GM15510 (cell line): ENCODE data around the gene PRR5L.

Experiments used
- POLR2A ChIP-seq: IDR thresholded peaks from 3 replicates; pipeline ENCODE4 v1.6.1; 2011; ENCODE audit warnings: borderline replicate concordance; ENCODE audit not compliant: insufficient read length; ENCODE audit errors: extremely low read depth

The PRR5L gene

DNA sequence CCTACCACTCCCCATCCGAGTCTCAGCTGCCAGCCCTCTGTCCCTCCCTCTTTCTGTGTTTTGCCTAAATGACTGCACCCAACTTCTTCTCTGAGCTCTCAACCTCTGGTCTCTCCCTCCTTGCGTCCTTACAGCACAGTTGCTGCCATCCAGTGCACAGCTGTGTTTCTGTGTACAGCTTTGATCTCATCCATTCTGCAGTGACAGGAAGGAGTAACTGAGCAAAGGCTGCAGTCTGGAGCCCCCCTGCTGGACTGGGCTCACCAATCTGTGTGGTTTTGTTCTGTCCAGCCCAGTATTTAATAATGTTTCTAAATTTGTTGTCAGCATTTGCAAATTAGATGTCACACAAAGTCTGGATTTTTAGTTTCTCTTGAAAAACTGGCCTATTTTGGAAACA, 43.8 kb downstream of the PRR5L start:
- TF ChIP-seq POLR2A: no peak

DNA sequence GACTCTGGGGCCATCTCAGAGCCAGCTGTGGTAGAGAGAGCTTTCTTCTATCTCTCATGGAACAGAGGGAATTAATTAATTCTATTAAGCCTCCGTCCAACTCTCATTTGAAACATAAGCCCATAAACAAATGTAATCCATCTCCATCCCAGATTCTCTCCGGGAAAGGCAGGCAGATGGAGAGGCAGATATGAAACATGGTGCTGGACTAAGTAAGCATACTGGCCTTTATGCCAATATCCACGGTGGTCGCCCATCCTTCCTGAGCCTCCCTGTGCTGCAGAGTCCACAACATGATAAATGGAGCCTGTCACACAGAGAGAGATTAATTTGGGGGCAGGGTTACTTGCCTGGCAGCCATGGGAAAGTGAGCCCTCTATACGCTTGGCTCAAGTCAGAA, 44.8 kb downstream of the PRR5L start:
- TF ChIP-seq POLR2A: no peak

DNA sequence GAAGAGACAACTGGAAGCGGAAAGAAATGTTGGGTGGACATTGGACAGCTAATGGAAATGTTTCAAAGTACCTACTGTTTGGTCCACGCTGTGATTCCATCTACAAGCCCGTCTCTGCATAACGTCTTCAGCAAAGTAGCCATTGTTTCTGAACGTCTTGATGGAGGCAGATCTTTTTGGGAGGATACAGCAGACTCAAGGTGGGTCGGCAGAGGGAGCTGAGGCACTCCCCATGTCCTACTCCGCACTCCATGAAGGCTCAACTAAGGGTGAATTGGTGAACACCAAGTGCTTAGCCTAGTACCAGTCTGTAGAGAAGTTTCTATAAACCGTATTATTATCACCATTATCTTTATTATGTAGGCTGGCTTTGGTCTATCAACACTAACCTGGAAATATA, 45.8 kb downstream of the PRR5L start:
- no peak for TF ChIP-seq POLR2A

DNA sequence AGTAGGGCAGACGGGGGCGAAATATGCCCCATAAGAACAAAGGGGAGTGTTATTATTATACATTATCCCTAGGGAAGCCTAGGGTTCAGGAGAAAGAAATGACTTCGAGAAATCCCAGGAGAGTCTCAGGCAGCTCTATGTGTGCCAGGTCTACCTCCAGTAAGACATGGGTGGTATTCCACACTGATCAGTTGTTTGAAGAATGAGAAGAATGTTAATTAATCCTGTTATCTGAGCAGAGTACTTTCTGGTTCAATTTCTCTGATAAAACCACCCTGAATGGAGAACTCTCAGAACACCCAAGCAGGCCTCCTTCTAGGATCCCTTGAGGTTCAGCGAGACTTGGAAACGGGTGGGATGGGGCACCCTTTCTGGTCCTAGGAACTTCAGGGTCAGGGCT, 46.2 kb downstream of the PRR5L start:
- TF ChIP-seq POLR2A: no peak

DNA sequence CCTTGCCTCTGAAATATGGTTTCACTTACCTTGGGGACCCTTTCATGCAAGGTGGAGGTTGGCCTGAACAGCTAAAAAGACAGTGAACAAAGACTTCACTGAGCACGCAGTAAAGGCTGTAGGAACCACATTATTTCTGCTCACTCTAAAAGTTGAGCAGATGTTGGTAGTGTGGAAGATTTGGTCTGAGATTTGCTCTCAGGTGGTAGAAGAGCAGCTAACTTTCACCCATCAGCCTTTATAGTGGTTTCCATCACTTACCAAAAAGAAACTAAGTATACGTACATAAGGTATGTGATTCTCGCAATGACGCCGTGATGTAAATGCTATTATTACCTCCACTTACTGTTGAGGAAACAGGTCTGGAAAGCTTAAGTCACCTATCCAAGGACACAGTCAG, 47.3 kb downstream of the PRR5L start:
- no peak for TF ChIP-seq POLR2A

DNA sequence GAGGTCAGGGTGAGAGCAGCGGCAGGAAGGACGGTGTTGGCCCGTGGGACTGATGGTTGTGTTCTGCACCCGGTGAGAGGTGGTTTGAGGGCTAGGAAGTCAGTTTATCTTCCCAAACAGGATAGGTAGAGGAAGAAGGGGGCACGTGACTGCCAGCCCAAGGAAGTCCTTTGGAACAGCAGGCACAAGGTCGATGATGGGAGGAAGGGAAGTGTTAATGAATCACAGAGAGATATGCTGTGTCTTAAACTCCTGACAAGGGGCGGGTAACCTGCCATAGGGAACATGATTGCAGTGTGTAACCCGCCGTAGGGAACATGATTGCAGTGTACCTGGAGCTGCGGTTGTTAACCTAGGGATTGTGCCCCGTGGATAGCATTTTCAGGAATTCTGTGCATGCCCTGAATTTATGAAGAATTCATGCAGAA, 49.0 kb downstream of the PRR5L start:
- TF ChIP-seq POLR2A: no peak

DNA sequence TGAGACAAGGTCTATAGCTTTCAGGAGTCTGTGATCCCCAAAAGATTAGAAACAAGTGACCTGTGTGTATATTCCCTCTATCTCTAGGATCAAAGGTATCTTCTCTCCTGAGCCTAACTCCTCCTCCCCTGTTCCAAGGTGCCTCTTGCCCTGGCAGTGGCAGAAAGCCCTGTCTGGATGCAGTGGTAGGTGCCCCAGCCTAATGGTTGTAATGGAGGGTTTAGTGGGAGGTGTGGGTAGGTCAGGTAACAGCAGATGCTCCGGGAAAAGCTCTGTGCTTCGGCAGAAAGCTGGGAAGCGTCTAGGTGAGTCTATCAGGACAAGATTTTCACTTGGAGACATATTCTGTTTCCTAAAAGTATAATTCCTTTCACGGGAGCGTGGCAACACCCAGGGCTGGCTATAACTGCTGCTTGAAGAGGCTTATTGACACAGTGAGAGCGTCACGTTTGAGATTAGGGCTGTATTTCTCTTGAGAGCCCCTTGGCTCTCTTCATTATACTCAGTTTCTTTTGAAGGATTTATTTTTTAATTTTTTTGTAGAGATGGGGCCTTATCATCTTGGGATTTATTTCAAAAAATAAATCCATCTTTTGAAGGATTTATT, 49.5 kb downstream of the PRR5L start:
- TF ChIP-seq POLR2A: no peak

DNA sequence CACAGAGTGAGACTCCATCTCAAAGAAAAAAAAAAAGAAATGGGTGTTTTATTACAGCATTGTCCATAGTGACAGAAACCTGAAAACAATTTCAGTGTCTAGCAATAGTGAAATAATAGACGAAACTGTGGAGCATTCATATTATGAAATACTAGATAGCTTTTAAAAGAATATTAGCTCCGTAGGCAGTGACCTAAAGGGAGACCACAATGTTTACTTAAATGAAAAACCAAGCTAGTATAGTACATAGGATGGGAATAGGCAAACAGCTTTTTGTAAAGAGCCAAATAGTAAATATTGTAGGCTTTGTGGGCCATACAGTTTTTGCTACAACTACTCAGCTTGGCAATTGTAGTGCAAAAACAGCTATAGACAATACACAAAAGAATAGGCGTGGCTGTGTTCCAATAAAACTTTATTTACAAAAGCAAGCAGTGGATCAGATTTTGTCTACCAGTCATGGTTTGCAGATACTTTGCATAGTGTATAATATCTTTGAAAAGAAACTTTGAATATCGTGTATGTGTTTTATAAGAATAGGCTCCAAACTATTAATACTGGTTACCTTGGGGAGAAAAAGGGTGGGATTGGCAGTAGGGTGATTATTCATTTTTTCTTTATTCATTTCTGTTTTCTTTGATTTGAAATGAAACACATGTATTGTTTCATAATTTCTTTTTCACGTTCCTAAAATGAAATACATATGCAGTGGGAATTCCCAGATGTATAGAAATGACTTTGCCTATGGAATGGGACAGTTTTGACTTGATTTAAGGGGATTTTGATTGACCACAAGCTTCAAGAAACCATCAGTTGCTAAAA, 50.7 kb downstream of the PRR5L start:
- no peak for TF ChIP-seq POLR2A

DNA sequence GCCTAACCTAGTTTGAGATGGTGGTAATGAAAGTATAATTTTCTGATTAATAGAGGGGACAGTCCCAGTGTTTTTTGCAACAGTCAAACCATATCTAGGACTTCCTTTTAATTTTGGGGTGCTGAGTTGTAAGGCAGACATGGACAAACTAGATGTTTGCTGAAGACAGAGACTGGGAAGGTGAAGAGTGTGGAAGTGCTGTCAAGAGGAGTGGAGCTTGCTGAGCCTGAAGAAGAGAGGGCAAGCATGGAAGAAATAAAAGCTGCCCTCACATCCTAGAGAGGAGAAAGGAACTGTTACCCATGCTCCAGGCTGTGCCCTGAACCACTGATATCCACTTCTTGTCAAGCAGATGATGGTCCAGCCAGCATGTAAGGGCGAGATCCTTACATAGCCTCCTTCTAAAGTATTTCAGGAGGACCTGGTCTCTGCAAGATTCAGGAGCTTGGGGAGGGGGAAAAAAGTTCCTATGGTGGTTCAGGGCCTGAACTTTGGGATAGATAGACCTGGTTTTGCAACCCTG, 51.4 kb downstream of the PRR5L start:
- no peak for TF ChIP-seq POLR2A

DNA sequence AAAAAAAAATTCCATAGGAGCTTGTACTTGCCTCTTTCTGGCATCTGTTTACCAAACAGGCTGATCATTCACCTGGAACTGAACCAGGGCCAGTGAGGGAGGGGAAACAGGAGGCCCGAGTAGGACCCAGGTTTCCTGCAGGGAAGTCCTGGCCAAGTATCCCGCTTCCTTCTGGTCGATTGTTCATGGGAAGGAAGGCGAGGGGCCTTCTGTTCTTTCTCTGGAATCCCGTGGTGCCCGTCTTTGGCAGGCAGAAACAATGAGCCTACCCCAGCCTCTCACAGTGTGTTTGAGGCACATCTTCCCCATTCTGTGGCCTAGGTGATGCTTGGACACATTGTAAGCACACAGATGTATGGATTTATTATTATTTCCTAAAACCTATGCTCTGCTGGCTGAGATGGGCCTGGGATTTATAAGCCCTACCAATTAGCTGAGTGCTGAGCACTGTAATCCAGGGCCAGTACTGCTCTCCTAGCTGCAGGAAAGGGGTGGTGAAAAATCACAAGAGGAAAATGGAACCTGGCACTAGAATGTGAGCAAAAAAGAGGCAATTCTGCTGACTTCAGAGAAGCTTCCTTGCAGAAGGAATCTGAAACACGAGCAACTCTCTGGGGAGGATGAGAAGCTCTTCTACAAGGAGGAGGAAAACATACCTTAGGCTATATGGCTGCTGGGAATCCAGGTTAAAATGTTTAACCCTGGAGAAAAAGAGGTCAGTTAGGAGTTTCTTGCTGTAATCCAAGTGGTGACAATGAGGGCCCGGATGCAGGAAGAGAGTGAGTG, 53.5 kb downstream of the PRR5L start:
- no peak for TF ChIP-seq POLR2A

DNA sequence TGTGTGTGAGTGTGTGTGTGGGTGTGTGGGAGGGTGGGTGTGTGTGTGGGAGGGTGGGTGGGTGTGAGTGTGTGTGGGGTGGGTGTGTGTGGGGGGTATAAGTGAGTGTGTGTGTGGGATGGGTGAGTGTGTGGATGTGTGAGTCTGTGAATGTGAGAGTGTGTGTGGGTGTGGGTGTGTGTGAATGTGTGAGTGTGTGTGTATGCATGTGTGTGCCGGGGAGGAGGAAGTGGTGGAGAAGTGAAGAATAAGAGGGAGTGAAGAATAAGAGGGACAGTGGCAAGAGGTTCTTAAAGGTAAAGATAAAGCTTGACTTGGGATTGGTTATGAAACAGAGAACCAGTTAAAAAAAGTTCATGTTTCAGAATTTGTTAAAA, 54.0 kb downstream of the PRR5L start:
- no peak for TF ChIP-seq POLR2A

DNA sequence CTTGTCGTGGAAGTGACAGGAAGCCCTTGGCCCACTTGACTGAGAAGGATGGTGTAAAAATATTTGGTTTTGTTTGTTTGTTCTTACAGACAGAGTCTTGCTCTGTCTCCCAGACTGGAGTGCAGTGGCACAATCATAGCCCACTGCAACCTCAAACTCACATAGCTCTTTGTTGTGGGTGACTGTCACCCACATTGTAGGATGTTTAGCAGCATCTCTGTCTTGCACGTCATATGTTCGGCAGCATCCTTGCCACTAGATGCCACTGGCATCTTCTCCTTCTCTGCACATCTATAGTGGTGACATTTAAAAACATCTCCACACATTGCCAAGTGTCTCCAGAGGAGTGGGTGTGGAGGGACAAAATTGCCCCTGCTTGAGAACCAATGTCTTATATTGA, 56.8 kb downstream of the PRR5L start:
- TF ChIP-seq POLR2A: no peak

DNA sequence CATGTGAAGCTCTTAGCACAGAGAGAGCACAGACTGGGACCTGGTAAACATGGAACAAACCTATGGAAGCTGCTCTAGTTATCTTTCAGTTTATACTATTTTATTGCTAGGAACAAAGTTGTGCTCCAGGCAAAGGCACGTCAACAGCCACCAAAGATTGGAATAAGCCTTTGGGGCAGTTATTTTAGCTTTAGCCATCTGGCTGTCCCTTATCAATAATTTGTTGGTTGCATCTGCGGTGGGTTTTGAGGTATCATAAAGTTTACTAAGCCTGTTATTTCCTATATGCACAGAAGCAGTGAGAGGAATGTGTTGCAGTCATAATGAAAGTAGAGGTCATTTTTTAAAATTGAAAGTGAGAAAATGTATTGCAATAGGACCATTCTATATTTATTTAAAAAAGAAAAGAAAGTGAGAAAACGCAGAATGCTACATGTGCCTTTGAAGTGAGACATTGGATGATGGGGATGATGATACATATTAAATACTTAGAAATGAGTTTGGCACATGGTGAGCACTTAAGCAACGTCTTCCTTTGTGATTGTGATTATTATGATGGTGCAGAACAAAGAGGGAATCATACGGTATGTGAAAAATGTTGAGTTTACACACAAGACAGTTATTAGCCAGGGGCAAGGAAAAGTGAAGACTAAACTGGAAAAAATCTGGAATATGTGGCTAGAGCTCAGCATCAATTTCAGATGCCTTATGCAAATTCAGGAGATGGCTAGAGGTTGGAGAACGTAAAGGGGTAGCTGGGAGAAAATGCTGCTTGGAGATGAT, 58.3 kb downstream of the PRR5L start:
- no peak for TF ChIP-seq POLR2A

DNA sequence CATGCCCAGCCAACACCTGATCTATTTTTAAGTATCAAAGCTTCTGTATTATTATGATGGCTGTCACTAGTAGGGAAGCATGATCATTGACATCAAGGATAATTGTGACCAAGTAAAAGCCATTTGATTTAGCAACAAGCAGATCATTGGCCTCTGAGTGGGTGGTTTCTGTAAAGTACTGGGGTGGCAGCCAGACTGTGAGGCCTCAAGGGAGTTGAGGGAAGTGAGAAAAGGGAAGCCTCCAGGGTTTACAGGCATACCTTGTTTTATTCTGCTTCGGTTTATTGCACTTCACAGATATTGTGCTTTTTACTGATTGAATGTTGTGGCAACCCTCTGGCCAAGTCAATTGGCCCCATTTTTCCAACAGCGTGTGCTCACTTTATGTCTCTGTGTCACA, 60.1 kb downstream of the PRR5L start:
- TF ChIP-seq POLR2A: no peak

DNA sequence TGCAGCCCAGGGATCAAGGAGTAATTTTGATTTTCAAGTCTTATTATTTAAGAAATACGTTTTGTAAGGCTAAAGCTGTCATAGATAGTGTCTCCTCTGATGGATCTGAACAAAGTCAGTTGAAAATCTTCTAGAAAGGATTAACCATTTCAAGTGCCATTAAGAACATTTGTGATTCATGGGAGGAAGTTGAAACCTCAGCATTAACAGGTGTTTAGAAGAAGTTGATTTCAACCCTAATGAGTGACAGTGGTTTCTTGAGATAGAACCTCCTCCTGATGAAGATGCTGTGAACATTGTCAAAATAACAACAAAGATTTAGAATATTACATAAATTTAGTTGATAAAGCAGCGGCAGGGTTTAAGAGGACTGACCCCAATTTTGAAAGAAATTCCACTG, 61.7 kb downstream of the PRR5L start:
- no peak for TF ChIP-seq POLR2A

DNA sequence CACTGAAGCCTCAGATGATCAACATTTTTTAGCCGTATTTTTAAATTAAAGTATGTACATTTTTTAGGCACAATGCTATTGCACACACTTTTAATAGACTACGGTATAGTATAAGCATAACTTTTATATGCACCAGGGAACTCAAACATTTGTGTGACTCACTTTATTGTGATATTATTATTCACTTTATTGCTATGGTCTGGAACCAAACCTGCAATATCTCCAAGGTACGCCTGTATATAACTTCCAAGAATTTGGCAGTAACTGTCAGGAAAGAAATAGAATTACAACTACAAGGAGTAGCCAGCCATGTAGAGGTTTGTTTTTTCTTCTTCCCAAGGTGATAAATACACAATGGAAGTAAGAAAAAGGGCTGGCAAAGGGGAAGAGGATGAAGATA, 62.3 kb downstream of the PRR5L start:
- TF ChIP-seq POLR2A: no peak

DNA sequence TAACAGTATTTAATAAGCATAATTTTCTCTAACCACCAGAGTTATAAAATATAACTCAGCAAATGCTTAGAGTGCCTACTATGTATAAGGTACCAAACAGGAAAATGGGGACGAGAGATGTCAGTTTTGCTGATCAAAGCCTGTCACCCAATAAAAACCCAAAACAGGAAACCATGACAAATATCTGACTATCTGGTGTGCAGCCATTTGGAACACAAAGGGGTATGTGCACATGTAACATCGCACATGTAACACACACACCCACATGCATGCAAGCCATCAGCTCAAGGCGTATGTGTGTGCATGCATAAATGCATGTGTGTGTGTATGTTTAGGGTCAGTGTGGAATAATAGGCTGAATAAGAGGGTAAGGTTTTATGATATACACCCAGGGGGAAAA, 64.2 kb downstream of the PRR5L start:
- TF ChIP-seq POLR2A: no peak
